GM18517 (cell line): ENCODE measurements around the gene FSHB.
A peak's percentile ranks its signal among the peaks of the same experiment; 100 is the strongest.
"Not testable (repeated sequence)": the region's sequence is repeated elsewhere in the genome, so short reads cannot be mapped to it uniquely, and the experiment has no call there.

Source experiments
- ATAC-seq: cut with Tn5 transposase; IDR thresholded peaks from one replicate; pipeline ENCODE4 v1.9.1; 2021; ENCODE audit warnings: mild to moderate bottlenecking, moderate library complexity; ENCODE audit not compliant: unreplicated experiment

Gene FSHB

DNA sequence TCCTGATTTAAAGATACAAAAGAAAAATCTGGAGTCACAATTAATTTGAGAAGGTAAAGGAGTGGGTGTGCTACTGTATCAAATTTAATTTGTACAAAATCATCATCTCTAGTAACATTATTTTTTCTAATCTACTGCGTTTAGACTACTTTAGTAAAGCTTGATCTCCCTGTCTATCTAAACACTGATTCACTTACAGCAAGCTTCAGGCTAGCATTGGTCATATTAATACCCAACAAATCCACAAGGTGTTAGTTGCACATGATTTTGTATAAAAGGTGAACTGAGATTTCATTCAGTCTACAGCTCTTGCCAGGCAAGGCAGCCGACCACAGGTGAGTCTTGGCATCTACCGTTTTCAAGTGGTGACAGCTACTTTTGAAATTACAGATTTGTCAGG, at the start of gene FSHB:
FSHB (plus strand) TSS at position 301 of the 400 bp plus-strand sequence. CDS start 889 bp downstream, outside the sequence.
- ATAC-seq = no peak

DNA sequence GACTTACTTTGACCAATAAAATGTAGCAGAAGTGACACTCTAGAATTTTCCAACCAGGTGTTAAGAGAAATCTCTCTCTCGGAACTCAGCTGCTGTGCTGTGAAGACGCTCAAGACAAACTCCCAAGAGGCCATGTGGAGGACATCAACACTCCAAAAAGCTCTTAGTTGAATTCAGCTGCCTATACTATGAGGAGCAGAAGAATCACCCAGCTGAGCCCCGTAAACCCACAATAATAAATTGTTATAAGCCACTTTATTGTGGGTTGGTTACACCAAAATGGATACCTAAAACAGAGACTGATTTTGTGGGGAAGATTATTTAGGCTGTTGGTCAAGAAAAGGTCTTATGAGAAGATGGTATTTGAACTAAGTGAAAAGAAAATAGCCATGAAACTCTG, 44.1 kb upstream of the FSHB start:
- ATAC-seq = no peak

DNA sequence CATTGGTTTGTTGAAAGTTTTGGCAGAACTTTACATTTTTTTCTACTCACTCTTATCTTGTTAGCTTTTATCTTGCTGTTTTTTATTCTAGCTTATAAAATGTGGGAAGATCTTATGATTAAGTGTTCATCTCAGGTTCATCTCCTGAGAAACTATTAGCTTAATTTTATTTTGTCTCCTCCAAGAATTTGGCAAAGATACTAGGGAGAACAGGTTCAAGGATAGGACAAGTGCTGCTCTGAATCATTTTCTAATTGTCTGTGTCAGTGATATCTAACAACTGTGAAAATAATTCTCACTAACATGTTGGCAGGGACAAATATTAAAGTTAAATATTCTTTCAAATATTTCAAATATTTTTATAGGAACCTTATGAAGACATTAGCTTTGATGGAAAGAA, 38.2 kb upstream of the FSHB start:
- no peak for ATAC-seq

DNA sequence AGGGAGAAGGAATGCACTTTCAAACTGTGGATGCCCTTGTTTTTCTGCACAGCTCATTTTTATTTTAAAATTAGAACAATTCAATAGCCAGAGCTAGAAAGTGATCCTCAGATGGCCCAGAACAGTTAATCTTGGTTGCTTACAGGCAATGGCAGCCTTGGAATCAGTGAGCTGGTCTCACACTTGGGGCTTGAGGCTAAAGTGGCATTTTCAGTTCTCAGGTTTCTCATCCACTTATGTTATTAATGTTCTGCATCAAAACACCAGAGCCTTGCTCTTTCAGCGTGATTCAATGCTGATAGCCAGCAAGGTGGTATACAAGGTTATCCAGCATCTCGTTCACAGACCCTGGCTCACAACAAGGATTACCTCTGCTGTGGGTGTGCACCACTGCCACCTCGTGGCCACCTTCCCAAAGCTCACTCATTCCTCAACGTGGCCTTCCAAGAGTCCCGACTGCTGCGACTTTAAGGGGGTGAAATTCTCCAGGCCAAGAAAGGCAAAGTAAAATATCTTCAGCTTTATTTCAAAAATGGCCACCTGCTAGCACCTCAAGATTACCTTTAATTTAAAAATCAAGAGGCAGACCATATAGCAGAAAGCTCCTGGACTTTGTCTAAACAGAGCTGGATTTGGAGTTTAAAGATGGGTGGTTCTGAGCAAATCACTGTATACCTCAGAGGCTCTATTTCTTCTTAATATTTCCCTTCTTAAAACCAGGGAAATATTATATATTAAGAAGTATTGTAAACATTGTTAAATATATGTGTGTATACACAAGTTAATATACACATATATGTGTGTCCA, 34.2 kb upstream of the FSHB start:
- peak; percentile 88 for ATAC-seq

DNA sequence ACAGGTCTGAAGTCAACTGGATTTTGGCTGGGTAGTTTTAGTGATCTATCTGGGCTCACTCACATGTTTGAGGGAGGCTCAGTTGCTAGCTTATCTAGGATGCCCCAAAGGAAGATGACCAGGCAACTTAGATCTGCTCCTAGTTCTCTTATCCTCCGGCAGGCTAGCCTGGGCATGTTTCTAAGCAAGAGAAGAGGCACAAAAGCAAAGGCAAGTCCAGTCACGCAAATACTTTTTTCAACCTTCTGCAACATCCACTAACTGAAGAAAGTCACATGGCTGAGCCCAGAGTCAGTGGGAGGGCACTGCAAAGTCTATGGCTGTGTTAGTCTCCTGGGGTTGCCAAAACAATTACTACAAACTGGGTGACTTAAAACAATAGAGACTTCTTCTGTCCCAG, 32.9 kb upstream of the FSHB start:
- ATAC-seq = no peak

DNA sequence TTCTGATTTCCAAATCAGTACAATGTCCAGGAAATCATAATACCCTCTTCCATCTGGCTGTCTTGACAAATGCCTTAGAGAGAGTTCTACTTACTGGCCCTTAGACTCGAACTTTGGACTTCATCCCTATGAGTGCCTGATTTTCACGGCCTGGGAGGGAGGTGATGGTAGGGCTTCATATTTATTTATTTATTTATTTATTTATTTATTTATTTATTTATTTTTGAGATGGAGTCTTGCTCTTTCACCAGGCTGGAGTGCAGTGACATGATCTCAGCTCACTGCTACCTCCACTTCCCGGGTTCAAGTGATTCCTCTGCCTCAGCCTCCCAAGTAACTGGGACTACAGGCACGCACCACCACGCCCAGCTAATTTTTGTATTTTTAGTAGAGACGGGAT, 27.8 kb upstream of the FSHB start:
- ATAC-seq = not testable (repeated sequence)

DNA sequence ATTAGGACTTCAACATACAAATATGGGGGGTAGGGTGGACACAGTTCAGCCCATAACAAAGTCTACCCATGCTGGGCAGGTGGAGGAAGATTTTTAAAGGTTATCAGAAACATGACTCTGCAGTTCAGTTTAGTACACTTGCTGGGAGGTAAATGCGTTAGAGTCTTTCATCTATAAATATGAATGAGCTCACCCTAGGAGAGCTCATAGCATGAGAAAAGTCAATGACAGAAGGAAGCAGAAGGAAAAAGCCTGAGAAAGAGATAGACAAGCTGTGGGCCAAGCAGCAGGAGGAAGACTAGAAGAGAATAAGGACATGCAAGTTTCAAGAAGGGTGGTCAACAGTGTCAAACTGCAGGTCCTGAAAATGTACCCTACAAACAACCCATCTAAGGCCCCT, 27.0 kb upstream of the FSHB start:
- no peak for ATAC-seq

DNA sequence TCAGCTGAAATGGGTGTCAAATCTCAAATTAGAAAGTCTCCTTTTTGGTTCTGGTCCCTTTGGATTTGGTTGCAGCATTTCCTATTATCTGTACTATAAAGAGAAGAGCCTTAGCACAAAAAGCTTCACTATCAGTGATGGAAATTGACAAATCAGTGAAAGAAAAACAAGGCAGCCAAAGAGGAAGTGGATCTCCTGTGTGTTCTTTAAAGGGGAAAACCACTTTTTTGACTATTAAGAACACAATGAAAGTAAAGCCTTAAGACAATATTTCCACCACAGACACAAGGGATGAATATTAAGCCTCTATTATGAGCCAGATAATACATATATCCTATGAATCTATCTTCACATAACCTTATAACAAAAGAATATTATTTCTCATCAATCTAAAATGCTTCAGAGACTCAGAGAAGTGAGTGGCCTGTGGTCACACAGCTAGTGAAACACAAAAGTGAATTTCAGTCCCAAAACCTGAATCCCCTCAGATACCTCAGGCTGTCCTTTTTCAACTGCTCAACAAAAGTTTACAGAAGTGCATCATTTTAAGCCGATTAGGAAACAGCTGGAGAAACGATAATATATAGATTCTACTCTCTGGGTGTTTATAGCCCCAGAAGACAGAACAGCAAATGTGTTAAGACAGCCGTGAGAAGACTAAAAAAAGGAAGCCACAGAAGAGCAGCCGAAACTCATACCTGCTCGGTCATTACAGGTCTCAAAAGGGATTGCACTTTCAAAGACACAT, 24.4 kb upstream of the FSHB start:
- ATAC-seq = peak; percentile 75

DNA sequence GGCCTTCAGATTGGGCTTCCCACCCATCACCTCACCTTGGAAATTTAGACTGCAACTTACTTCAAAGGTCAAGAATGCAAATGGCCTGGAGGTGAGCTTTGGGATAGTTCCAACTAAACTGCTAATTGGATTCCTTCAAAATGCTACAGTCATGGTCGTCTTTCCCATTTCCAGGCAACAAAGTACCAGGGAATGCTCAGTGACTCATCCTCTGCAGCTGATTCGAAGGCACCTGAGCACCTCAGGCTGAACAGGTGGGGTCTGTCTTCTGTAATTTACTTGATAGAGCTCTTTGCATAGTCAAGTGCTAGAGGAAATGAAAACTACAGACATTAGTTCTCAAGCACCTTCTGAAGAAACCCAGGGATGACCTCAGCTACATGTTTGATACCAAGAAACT, 20.5 kb upstream of the FSHB start:
- no peak for ATAC-seq

DNA sequence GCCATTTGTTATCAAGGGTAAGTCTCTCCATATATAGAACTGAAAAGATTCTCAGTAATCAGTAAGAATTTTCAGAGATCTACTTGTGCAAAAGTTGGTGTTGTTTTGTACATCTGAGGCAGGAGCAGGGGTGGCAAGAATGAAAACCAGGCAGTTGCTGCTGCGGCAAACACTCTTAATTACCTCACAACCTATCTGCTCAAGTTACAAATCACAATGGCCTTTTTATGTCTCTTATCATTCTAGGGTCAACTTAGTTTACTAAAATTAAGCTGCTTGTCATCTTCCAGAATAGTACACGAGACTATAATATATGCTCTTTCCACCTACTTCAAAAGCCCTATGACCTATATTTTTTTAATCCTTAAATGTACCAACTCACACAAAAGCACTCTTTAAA, 14.3 kb upstream of the FSHB start:
- no peak for ATAC-seq

DNA sequence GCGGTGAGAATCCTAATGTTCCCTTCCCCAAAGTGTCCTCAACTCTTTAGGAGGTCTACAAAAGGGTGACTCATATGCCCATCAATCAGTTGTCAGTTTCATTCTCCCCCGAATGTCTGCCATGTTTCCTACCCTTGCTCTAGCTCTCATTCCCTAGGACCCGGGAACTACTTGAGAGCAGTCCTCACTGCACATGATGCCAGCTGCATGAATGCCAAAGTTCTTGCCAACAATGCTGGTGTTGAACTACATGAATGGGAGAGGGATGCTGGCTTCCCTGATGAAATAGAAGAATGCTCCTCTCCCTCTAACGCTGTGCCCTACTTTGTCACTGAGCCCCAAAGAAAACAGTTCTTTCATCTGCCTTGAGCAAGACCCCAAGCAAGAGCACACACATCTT, 12.5 kb upstream of the FSHB start:
- no peak for ATAC-seq

DNA sequence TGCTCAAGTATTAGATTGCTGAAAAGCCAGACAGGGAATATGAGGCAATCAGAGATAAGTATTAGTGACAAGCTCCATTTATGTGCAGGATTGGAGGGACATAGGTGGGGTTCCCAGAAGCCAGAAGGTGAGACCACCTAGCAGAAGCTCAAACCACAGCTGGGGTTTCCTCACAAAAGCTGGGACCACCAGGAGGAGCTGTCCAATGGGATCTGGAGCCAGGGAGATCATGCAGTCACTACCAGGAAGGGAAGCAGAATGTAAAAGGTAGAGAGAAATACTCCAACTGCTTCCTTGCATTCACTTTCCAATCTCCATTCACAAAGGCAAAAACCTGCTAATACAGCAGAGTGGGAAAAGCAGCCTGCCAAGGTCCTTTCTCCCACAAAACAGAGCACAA, 5.2 kb upstream of the FSHB start:
- no peak for ATAC-seq

DNA sequence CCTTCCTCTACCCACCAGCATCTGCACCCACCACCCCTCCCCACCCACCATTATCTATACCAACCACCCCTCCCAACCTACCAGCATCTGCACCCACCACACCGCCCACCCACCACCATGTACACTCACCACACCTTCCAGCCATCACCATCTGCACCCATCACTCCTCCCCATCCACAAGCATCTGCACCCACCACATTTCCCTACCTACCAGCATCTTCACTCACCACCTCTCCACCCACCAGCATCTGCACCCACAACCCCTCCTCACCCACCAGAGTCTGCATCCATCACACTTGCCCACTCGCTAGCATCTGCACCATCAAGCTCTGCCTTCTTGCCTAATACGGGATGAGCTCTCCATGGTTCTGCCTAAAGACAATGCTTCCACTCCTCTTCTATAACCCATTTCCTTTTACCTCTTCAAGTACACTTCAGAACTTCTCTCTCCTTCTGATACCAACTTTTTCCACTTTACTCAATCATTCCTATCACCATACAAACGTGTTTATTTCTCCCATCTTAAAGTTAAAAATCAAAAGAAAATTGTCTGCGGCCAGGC, 2.4 kb upstream of the FSHB start:
- ATAC-seq = no peak

DNA sequence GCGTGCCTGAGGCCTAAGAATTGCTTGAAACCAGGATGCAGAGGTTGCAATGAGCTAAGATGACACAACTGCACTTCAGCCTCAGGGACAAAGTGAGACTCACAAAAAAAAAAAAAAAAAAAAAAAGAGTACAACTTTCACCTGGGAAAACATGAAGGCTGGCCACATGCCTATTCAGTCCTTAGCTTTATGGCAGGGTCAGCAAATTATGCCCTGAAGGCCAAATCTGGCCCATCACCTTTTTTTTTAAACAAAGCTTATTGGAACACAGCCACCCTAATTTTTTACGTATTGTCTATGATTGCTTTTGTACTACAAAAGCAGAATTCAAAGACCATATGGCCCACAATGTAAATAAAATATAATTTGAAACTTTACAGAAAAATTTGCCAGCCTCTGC, 8.2 kb downstream of the FSHB start:
- ATAC-seq = no peak

DNA sequence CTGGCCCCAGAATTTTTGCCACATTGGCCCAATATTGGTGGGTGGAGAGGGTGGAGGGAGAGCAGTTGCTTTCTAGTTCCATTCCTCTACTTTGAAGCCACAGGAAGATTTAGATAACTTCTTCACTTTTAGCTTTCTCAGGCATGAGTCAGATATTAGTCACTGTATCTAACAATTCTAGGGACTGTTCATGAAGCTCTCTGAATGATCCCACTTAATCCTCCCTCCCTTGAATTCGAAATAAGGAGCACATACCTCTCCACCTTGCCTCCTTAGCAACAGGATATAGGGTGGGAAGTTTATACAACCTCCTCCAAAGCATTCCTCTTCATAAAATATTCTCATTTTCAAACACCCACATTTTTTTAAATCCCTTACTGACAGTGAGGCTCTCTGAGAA, 13.5 kb downstream of the FSHB start:
- ATAC-seq = no peak

DNA sequence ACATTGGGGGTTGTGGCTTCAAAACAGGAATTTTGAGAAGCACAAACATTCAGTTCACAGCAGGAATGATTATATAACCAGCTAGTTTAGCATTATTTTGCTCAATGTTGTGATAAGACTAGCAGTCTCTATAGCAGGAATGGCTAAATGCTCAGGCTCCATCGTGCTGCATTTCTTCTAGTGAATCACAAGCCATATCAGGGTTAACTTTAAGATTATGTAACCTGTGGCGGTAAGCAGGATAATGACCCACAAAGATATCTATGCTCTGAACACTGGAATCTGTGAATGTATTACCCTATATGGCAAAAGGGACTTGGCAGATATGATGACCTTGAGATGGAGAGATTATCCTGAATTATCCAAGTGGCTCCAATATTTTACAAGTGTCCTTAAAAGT, 14.8 kb downstream of the FSHB start:
- ATAC-seq = no peak

DNA sequence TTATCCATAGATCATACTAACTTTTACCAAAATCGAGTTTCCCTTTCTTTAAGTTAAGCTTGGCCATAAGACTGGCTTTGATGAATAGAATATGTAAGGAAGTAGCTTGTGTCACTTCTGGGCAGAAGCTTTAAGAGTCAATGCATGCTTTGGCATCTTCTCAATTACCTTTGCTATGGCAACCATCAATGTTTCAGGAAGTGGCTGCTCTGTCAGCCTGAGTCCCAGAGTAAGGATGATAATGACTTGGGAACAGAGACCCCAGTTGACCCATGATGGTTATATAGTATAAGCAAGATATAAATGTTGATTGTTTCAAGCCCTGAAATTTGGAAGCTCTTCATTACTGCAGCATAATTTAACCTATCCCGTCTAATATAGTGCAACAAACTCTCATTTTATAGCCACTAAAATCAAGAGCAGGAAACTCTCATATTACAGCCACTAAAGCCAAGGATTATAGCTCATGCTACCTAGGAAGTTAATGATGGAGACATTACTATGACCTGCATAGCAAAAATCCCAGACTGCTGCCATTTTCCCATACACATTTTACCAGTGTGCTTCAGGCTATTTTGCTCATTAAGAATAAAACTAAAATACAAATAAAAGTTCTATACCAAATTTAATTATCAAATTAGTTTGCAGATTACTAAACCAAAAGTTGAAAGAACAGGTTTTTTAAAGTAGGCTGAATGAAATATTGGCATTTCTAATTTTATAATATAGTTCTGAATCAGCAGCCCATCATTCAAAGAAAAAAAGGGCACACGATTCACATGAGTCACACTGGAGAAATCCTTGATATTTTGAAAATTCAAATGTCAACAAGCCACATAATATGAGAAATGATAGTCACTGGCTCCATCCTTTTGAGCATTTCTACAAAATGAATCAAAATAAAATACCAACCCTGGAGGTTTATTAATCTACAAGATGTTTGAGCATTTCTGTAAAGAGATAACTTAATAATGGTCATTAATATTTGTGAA, 23.8 kb downstream of the FSHB start:
- ATAC-seq = no peak

DNA sequence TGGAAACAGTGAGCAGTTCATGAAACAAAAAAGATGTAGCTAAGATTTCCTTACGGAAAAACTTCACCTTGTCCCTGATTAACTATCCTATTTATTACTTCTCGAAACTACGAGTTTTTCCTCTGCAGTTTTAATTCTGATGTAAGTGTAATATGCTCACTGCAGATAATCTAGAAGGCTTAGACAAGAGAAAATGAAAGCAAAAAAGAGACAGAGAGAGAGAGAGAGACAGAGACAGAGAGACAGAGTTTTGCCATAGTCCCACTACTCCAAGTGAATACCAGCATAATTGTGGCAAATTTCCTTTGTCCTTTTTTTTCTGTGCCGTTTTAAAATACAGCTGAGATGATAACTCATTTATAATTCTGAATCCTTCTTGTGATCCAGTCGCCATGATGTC, 24.8 kb downstream of the FSHB start:
- ATAC-seq = no peak

DNA sequence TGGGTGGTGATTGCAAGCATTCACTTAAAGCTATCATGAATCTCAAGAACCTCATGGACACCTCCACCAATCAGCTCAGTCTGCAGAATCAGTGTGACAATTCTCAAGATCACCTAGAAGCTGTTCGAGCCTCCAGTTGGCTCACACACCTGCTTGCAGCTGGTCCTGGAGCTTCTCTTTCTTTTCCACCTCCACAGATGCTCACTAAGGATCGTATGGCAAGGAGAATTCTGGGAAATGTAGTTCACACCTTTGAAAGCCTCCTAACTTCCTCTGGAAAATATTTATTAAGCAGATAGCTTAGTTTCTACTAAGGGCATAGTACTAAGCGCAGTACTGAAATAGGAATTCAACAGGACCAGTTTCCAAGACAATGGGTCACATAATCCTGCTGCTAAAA, 26.2 kb downstream of the FSHB start:
- no peak for ATAC-seq

DNA sequence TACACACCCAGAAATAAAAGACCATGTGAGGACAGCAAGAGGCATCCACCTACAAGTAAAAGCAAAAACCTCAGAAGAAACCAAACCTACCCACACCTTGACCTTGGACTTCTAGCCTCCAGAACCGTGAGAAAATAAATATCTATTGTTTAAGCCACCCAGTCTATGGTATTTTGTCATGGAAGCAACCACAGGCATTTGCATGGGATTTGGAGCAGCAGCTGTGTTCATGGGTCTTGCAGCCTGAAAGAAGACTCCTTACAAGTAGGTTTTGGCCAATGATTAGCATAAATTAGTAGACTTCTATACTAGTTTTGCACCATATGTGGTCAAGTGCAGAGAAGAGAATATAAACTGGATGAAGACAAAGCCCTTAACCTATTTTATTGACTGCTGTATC, 27.9 kb downstream of the FSHB start:
- no peak for ATAC-seq

DNA sequence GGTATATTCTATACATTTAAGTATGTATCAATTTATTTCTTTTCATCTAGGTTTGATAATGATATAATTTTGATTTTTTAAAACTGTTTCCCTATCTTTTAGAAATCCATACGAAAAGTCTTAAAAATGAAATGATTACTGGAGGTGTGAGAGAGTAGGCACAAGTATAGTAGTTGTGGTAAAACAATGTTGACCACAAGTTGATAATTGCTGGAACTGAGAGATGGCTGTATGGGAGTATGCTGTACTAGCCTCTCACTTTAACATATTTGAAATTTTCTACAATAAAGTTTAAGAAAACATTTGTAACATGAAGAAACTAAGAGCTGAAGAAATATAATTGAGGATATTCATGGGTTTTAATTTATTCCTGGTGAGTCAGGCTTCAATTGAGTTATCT, 30.0 kb downstream of the FSHB start:
- peak; percentile 73 for ATAC-seq
